ENCODE measurements around the gene CPEB4.

- TF ChIP-seq CTCF (IDR thresholded peaks at IDR 0.05) (no peak), EZH2 (IDR thresholded peaks at IDR 0.05) (no peak)
These were observed 2.6 kb upstream of the CPEB4 start for GRCh38 chr5:173885475-173886010.
